Measurements from ENCODE around the gene TUBB2A. TPM values are rescaled to one million over a fixed set of nuclear protein-coding genes. Genes with fewer than 3 reads are reported as not detected.

TUBB2A gene
- total RNA-seq, 2 donors from 2014 or later = 19.5 to 54.3 TPM

- DNase-seq = no peak
- peak; percentile 43 for ATAC-seq
- intact Hi-C loops (cut with DNase I, micrococcal nuclease) = no loop called here
Observed at GRCh38 chr6:3136292-3137011, 20.9 kb downstream of the TUBB2A start.

- intact Hi-C loops (cut with DNase I, micrococcal nuclease) = no loop called here
- ATAC-seq = peak; percentile 60
- no peak for DNase-seq
Observed at GRCh38 chr6:3135668-3136291, 21.6 kb downstream of the TUBB2A start.

- DNase-seq (no peak), ATAC-seq (no peak)
- intact Hi-C loops (cut with DNase I, micrococcal nuclease) = no loop called here
Observed at GRCh38 chr6:3133515-3133914, 23.8 kb downstream of the TUBB2A start.

- intact Hi-C loops (cut with DNase I, micrococcal nuclease) = no loop called here
- DNase-seq = no peak
- ATAC-seq = no peak
Observed at GRCh38 chr6:3131695-3132094, 25.6 kb downstream of the TUBB2A start.

- ATAC-seq (no peak), DNase-seq (no peak)
- intact Hi-C loops (cut with DNase I, micrococcal nuclease) = loop anchor here in 1 of 2 donors (5.0 kb wide), 1 partner anchor 124 kb away; no protein-coding TSS in a partner anchor
Observed at GRCh38 chr6:3128356-3129108, 28.8 kb downstream of the TUBB2A start.

- DNase-seq (no peak), ATAC-seq (no peak)
- intact Hi-C loops (cut with DNase I, micrococcal nuclease) = loop anchor here in 1 of 2 donors (5.0 kb wide), 1 partner anchor 126 kb away; no protein-coding TSS in a partner anchor
Observed at GRCh38 chr6:3125815-3126214, 31.5 kb downstream of the TUBB2A start.

- DNase-seq = no peak
- intact Hi-C loops (cut with DNase I, micrococcal nuclease) = loop anchor here in 1 of 2 donors (5.0 kb wide), 1 partner anchor 128 kb away; no protein-coding TSS in a partner anchor
- no peak for ATAC-seq
Observed at GRCh38 chr6:3124667-3125066, 32.7 kb downstream of the TUBB2A start.

GRCh38 chr6:3122823-3123182 is 34.5 kb downstream of the TUBB2A start:
- intact Hi-C loops (cut with DNase I, micrococcal nuclease) = no loop called here
- ATAC-seq (no peak), DNase-seq (no peak)

- DNase-seq = no peak
- intact Hi-C loops (cut with DNase I, micrococcal nuclease) = no loop called here
- ATAC-seq = no peak
Observed at GRCh38 chr6:3120765-3121089, 36.6 kb downstream of the TUBB2A start.

- peak; percentile 60 for ATAC-seq
- DNase-seq = peak in 1 of 2 donors; percentile 42
- intact Hi-C loops (cut with DNase I, micrococcal nuclease) = no loop called here
Observed at GRCh38 chr6:3119040-3119723, 38.2 kb downstream of the TUBB2A start.

GRCh38 chr6:3118353-3119039 is 38.8 kb downstream of the TUBB2A start, which contains the start of gene BPHL:
Gene BPHL (plus strand): TSS chr6:3118711. CDS start chr6:3118741, 30 bp downstream.
- peak; percentile 97 to 100 for DNase-seq
- intact Hi-C loops (cut with DNase I, micrococcal nuclease) = no loop called here
- peak; percentile 93 for ATAC-seq

GRCh38 chr6:3117912-3118352 is 39.4 kb downstream of the TUBB2A start:
- peak; percentile 0 for ATAC-seq
- intact Hi-C loops (cut with DNase I, micrococcal nuclease) = no loop called here

GRCh38 chr6:3114377-3114776 is 43.0 kb downstream of the TUBB2A start:
- DNase-seq (no peak), ATAC-seq (no peak)
- intact Hi-C loops (cut with DNase I, micrococcal nuclease) = no loop called here

More at GRCh38 chr6:3117912-3118352, 39.4 kb downstream of the TUBB2A start:
- no peak for DNase-seq

- intact Hi-C loops (cut with DNase I, micrococcal nuclease) = no loop called here
- no peak for ATAC-seq
- no peak for DNase-seq
Observed at GRCh38 chr6:3109761-3110160, 47.6 kb downstream of the TUBB2A start.

- peak; percentile 40 for ATAC-seq
- no peak for DNase-seq
- intact Hi-C loops (cut with DNase I, micrococcal nuclease) = no loop called here
Observed at GRCh38 chr6:3108746-3109414, 48.5 kb downstream of the TUBB2A start.
